SJSA1 (cell line): ENCODE measurements around the gene NACA. TPM values are rescaled to one million over a fixed set of nuclear protein-coding genes. Genes with fewer than 3 reads are reported as not detected.
A peak's percentile ranks its signal among the peaks of the same experiment; 100 is the strongest.

Experiments used
- DNase-seq, 2 experiments: peaks; one replicate each; pipeline ENCODE4 v3.0.0-alpha.2; 2015 to 2020; ENCODE audit warnings: low spot score in 2 of 2, low read depth in 1 of 2
- H3K27ac ChIP-seq: fragments of 250-450 bp; sonication (Bioruptor Pico); 2 replicates; pipeline ENCODE4 v1.5.1; 2020; ENCODE audit warnings: mild to moderate bottlenecking, moderate library complexity
- H3K27me3 ChIP-seq: fragments of 250-450 bp; sonication (Bioruptor Pico); replicated peaks from 2 replicates; pipeline ENCODE4 v1.5.1; 2020; ENCODE audit warnings: mild to moderate bottlenecking, moderate library complexity
- H3K36me3 ChIP-seq: fragments of 250-450 bp; sonication (Bioruptor Pico); 2 replicates; pipeline ENCODE4 v1.5.1; 2020; ENCODE audit warnings: mild to moderate bottlenecking
- H3K4me1 ChIP-seq: fragments of 250-450 bp; sonication (Bioruptor Pico); replicated peaks from 2 replicates; pipeline ENCODE4 v1.6.1; 2021; ENCODE audit warnings: mild to moderate bottlenecking
- H3K4me3 ChIP-seq: fragments of 250-450 bp; sonication (Bioruptor Pico); 2 replicates; pipeline ENCODE4 v1.5.1; 2020; ENCODE audit warnings: mild to moderate bottlenecking
- H3K9me3 ChIP-seq: fragments of 250-450 bp; sonication (Bioruptor Pico); replicated peaks from 2 replicates; pipeline ENCODE4 v1.5.1; 2020; ENCODE audit warnings: mild to moderate bottlenecking
- total RNA-seq: library from RNA; depleted of rRNA; stranded (reverse); fragments of >200 nt; shearing (Covaris generic); gene quantifications from 2 replicates; pipeline ENCODE4 v1.2.3, GENCODE V29; 2014

Gene NACA
- total RNA-seq, 1 experiment from 2014 or later = 1,148 TPM

- no peak overlapping the region for H3K4me3 ChIP-seq
- no peak overlapping the region for H3K27ac ChIP-seq
- H3K27me3 ChIP-seq = no peaks in the 10 kb centered on the region
- H3K36me3 ChIP-seq = no peaks in the 10 kb centered on the region
- DNase-seq = no peak
- peaks cover under 1% of the 10 kb centered on the region; the same call in 1 of the 2 replicates for H3K4me1 ChIP-seq
- peaks cover 1% of the 10 kb centered on the region; the same call in 1 of the 2 replicates for H3K9me3 ChIP-seq
Measured at GRCh38 chr12:56694161-56694560, 30.9 kb downstream of the NACA start.

- Histone ChIP-seq H3K9me3 (peaks cover 6% of the 10 kb centered on the region; the same call in 1 of the 2 replicates), H3K36me3 (peaks cover 38% of the 10 kb centered on the region), H3K4me3 (peak overlapping the region; percentile 74), H3K4me1 (peaks cover 20% of the 10 kb centered on the region), H3K27me3 (no peaks in the 10 kb centered on the region), H3K27ac (peak overlapping the region; percentile 92)
- no peak for DNase-seq
Measured at GRCh38 chr12:56688846-56689109, 36.3 kb downstream of the NACA start.

- Histone ChIP-seq H3K9me3 (peaks cover 6% of the 10 kb centered on the region; the same call in 1 of the 2 replicates), H3K4me1 (peaks cover 20% of the 10 kb centered on the region), H3K27ac (peak within 1 kb of the TSS; percentile 92), H3K27me3 (no peaks in the 10 kb centered on the region), H3K36me3 (peaks cover 40% of the 10 kb centered on the region), H3K4me3 (peak within 1 kb of the TSS; percentile 74)
- DNase-seq = peak; percentile 98 to 99
Measured at GRCh38 chr12:56688129-56688845, 36.8 kb downstream of the NACA start, which contains the start of gene PTGES3. TSS of gene PTGES3 (minus strand) at chr12:56688284. CDS start at chr12:56687999, 285 bp downstream.

- peaks cover 20% of the 10 kb centered on the region for H3K4me1 ChIP-seq
- H3K27me3 ChIP-seq = no peaks in the 10 kb centered on the region
- H3K4me3 ChIP-seq = peak overlapping the region; percentile 74
- peaks cover 45% of the 10 kb centered on the region for H3K36me3 ChIP-seq
- DNase-seq = peak in 1 of 2 experiments; percentile 47
- peak overlapping the region; percentile 92 for H3K27ac ChIP-seq
- peaks cover 6% of the 10 kb centered on the region; the same call in 1 of the 2 replicates for H3K9me3 ChIP-seq
Measured at GRCh38 chr12:56687223-56688128, 37.6 kb downstream of the NACA start.

- Histone ChIP-seq H3K27ac (no peak overlapping the region), H3K4me1 (peaks cover 20% of the 10 kb centered on the region), H3K9me3 (peaks cover 6% of the 10 kb centered on the region; the same call in 1 of the 2 replicates), H3K27me3 (no peaks in the 10 kb centered on the region), H3K36me3 (peaks cover 63% of the 10 kb centered on the region), H3K4me3 (no peak overlapping the region)
- DNase-seq = no peak
Measured at GRCh38 chr12:56684745-56685359, 40.2 kb downstream of the NACA start.

- DNase-seq = no peak
- H3K9me3 ChIP-seq = no peaks in the 10 kb centered on the region
- no peaks in the 10 kb centered on the region for H3K27me3 ChIP-seq
- H3K4me1 ChIP-seq = peaks cover 12% of the 10 kb centered on the region
- H3K4me3 ChIP-seq = no peak overlapping the region
- no peak overlapping the region for H3K27ac ChIP-seq
- peaks cover 77% of the 10 kb centered on the region for H3K36me3 ChIP-seq
Measured at GRCh38 chr12:56682323-56682722, 42.8 kb downstream of the NACA start.

- Histone ChIP-seq H3K9me3 (no peaks in the 10 kb centered on the region), H3K4me3 (no peak overlapping the region), H3K4me1 (peaks cover 4% of the 10 kb centered on the region; the same call in 1 of the 2 replicates), H3K36me3 (peaks cover 64% of the 10 kb centered on the region), H3K27ac (no peak overlapping the region), H3K27me3 (no peaks in the 10 kb centered on the region)
- no peak for DNase-seq
Measured at GRCh38 chr12:56679883-56680575, 45.1 kb downstream of the NACA start.

GRCh38 chr12:56678852-56679251 lies 46.2 kb downstream of the NACA start:
- no peaks in the 10 kb centered on the region for H3K27me3 ChIP-seq
- no peak overlapping the region for H3K4me3 ChIP-seq
- peaks cover 59% of the 10 kb centered on the region for H3K36me3 ChIP-seq
- no peak overlapping the region for H3K27ac ChIP-seq
- H3K9me3 ChIP-seq = no peaks in the 10 kb centered on the region
- no peaks in the 10 kb centered on the region for H3K4me1 ChIP-seq
- no peak for DNase-seq

- H3K27ac ChIP-seq = no peak overlapping the region
- no peaks in the 10 kb centered on the region for H3K9me3 ChIP-seq
- H3K4me1 ChIP-seq = no peaks in the 10 kb centered on the region
- H3K36me3 ChIP-seq = peaks cover 59% of the 10 kb centered on the region
- H3K27me3 ChIP-seq = no peaks in the 10 kb centered on the region
- H3K4me3 ChIP-seq = no peak overlapping the region
- no peak for DNase-seq
Measured at GRCh38 chr12:56677680-56678079, 47.4 kb downstream of the NACA start.

- no peak overlapping the region for H3K27ac ChIP-seq
- no peak overlapping the region for H3K4me3 ChIP-seq
Measured at GRCh38 chr12:56676851-56677580, 48.1 kb downstream of the NACA start.

GRCh38 chr12:56671608-56672007 lies 53.5 kb downstream of the NACA start:
- no peak for DNase-seq
- no peak overlapping the region for H3K27ac ChIP-seq
- no peaks in the 10 kb centered on the region for H3K4me1 ChIP-seq
- no peaks in the 10 kb centered on the region for H3K27me3 ChIP-seq
- H3K9me3 ChIP-seq = no peaks in the 10 kb centered on the region
- no peak overlapping the region for H3K4me3 ChIP-seq
- peaks cover 81% of the 10 kb centered on the region for H3K36me3 ChIP-seq

More at GRCh38 chr12:56676851-56677580, 48.1 kb downstream of the NACA start:
- no peaks in the 10 kb centered on the region for H3K9me3 ChIP-seq
- DNase-seq = no peak
- H3K27me3 ChIP-seq = no peaks in the 10 kb centered on the region
- H3K4me1 ChIP-seq = no peaks in the 10 kb centered on the region
- peaks cover 62% of the 10 kb centered on the region for H3K36me3 ChIP-seq

GRCh38 chr12:56670836-56671235 lies 54.3 kb downstream of the NACA start:
- no peak overlapping the region for H3K27ac ChIP-seq
- H3K9me3 ChIP-seq = no peaks in the 10 kb centered on the region
- H3K4me1 ChIP-seq = no peaks in the 10 kb centered on the region
- no peak for DNase-seq
- H3K36me3 ChIP-seq = peaks cover 89% of the 10 kb centered on the region
- no peaks in the 10 kb centered on the region for H3K27me3 ChIP-seq
- no peak overlapping the region for H3K4me3 ChIP-seq

- DNase-seq = no peak
- Histone ChIP-seq H3K9me3 (no peaks in the 10 kb centered on the region), H3K4me3 (no peak overlapping the region), H3K36me3 (peaks cover 98% of the 10 kb centered on the region), H3K4me1 (no peaks in the 10 kb centered on the region), H3K27me3 (no peaks in the 10 kb centered on the region), H3K27ac (no peak overlapping the region)
Measured at GRCh38 chr12:56668197-56668457, 57.0 kb downstream of the NACA start.
